Heart right ventricle (tissue), 16 donors: ENCODE measurements around the gene EEPD1. TPM values are rescaled to one million over a fixed set of nuclear protein-coding genes. Genes with fewer than 3 reads are reported as not detected.

Experiments used
- ATAC-seq, 8 donors: fragments of 200-7000 bp; cut with Tn5 transposase; one replicate each; pipeline ENCODE4 v1.9.1; 2020; ENCODE audit warnings: mild to moderate bottlenecking in 8 of 8, moderate library complexity in 8 of 8, moderate number of reproducible peaks in 1 of 8
- DNase-seq, 2 donors: peaks; one replicate each; pipeline ENCODE4 v3.0.0-alpha.2; 2020
- H3K27ac ChIP-seq, 10 donors: fragments of 200-600 bp; sonication (generic) in 2 of 10; one replicate each; pipeline versions ENCODE4 v1.5.0 to v1.8.0; 2020 to 2022; ENCODE audit warnings: mild to moderate bottlenecking in 3 of 10
- H3K27me3 ChIP-seq, 7 donors: fragments of 200-600 bp; one replicate each; pipeline ENCODE4 v1.8.0; 2021 to 2022; ENCODE audit warnings: mild to moderate bottlenecking in 2 of 7
- H3K36me3 ChIP-seq, 9 donors: fragments of 200-600 bp; sonication (generic) in 1 of 9; one replicate each; pipeline versions ENCODE4 v1.5.0 to v1.8.0; 2020 to 2022; ENCODE audit warnings: mild to moderate bottlenecking in 2 of 9
- H3K4me1 ChIP-seq, 9 donors: fragments of 200-600 bp; sonication (generic) in 1 of 9; one replicate each; pipeline versions ENCODE4 v1.5.0 to v1.8.0; 2020 to 2022; ENCODE audit warnings: mild to moderate bottlenecking in 4 of 9
- H3K4me3 ChIP-seq, 10 donors: fragments of 200-600 bp; sonication (generic) in 2 of 10; one replicate each; pipeline versions ENCODE4 v1.5.0 to v1.8.0; 2020 to 2022; ENCODE audit warnings: mild to moderate bottlenecking in 7 of 10, moderate library complexity in 2 of 10
- H3K9me3 ChIP-seq, 11 donors: fragments of 200-600 bp in 10 of 11; sonication (generic) in 2 of 11; one replicate each; pipeline versions ENCODE4 v1.5.0 to v1.8.0; 2013 to 2022; ENCODE audit warnings: mild to moderate bottlenecking in 2 of 11, control low read depth in 1 of 11, moderate library complexity in 1 of 11
- CTCF ChIP-seq, 9 donors: fragments of 200-600 bp; sonication (generic) in 2 of 9; IDR thresholded peaks; one replicate each; pipeline versions ENCODE4 v1.5.0 to v1.8.0; 2021 to 2022; ENCODE audit warnings: antibody characterized with exemption in 9 of 9, mild to moderate bottlenecking in 5 of 9, moderate library complexity in 1 of 9
- WGBS, 2 donors: extraction: QIAGEN DNeasy Blood & Tissue Kit; methylation state at CpG; one replicate each; pipeline ENCODE4 v1.1.7; 2013; ENCODE audit warnings: inconsistent platforms in 1 of 2; 5-methylcytosine and 5-hydroxymethylcytosine counted together
- intact Hi-C, 10 donors: fragments of 100-400 bp; cut with DNase I; formaldehyde crosslinking; loops; one replicate each; pipeline versions ENCODE4 v1.11.1 to v1.14.2; 2022
- polyA plus RNA-seq, 2 donors: library from polyadenylated mRNA; stranded (reverse); fragments of 200-250 nt; gene quantifications; one replicate each; pipeline ENCODE4 v1.2.3, GENCODE V29; 2013
- total RNA-seq, 10 donors: library from RNA; stranded (reverse); fragmentation: NEBNext Ultra II Directional in 3 of 10; extraction: Animal tissue kit (Norgen Biotek cat#: 25700) in 3 of 10; gene quantifications; one replicate each; pipeline versions ENCODE4 v1.2.1 to v1.2.4, GENCODE V29; 2021 to 2023
- donor health status: Arrhythmogenic right ventricular cardiomyopathy.
- donor health status: ischemic (EF 13 %, LVEDD 7.1; RV severe dilation, severe dysfunction).
- donor health status: healthy with polysubstance abuse.
- donor health status: DM: no; HTN: yes; CAD: no.
- donor health status: DM: no; HTN: no; CAD: no.
- donor health status: ischemic (EF 25% LVEDD 6.9; RV normal size, moderate dysfunction).
- donor health status: ischemic (EF 25% LVEDD 5.7; RV mildly dilated, moderate dysfunction).
- donor health status: healthy.
- donor health status: DM: yes; HTN: yes; CAD: no.
- donor health status: Ischemic cardiomyopathy.
- donor health status: ischemic (EF 35%, LVEDD 5.7; RV mildly dilated, moderate dysfunction).
- donor health status: nonischemic (EF 11% LVEDD 7.7; RV severe dilation, severe dysfunction).
- donor health status: DM: yes; HTN: yes; CAD: no.
- donor health status: PGD.
- donor health status: ischemic (EF 29% LVEDD 5.4; RV normal size, mild dysfunction).
- donor health status: nonischemic (EF 23%, LVEDD 6.1; RV moderate dilation, normal function).

The EEPD1 gene
- total and polyA plus RNA-seq, 12 donors, result 6.1 to 15.2 (median 8.4) TPM

GRCh38 chr7:36204044-36204663 is 51.1 kb downstream of the EEPD1 start:
- Histone ChIP-seq H3K27ac (no peak overlapping the region), H3K36me3 (no peaks in the 10 kb centered on the region), H3K4me1 (peaks cover 2 to 79% (median 59%) of the 10 kb centered on the region in 9 donors), H3K4me3 (no peak overlapping the region), H3K9me3 (no peaks in the 10 kb centered on the region), H3K27me3 (no peaks in the 10 kb centered on the region)
- intact Hi-C loops, result loop anchor here in 3 of 10 donors (5.0 to 10.0 kb wide), 3 partner anchors 37 to 81 kb away; no protein-coding TSS in a partner anchor
- WGBS, 2 donors, result 91% methylated on average over 5 of the region's 5 CpGs
- DNase-seq (no peak), ATAC-seq (no peak)
- no peak for TF ChIP-seq CTCF (IDR thresholded peaks at IDR 0.05)

- no peak for TF ChIP-seq CTCF (IDR thresholded peaks at IDR 0.05)
- intact Hi-C loops, result loop anchor here in 3 of 10 donors (5.0 to 10.0 kb wide), 4 partner anchors 38 to 82 kb away; no protein-coding TSS in a partner anchor
- Histone ChIP-seq H3K27ac (no peak overlapping the region), H3K27me3 (no peaks in the 10 kb centered on the region), H3K36me3 (no peaks in the 10 kb centered on the region), H3K4me1 (peaks cover 2 to 88% (median 67%) of the 10 kb centered on the region in 9 donors), H3K4me3 (no peak overlapping the region), H3K9me3 (no peaks in the 10 kb centered on the region)
- WGBS, 2 donors, result 72 to 75% methylated on average over 6 of the region's 6 CpGs
- DNase-seq (no peak), ATAC-seq (no peak)
These were observed 52.0 kb downstream of the EEPD1 start for GRCh38 chr7:36204929-36205635.

GRCh38 chr7:36205803-36206202 is 52.7 kb downstream of the EEPD1 start:
- peak overlapping the region in 1 of 10 donors; percentile 18 for H3K27ac ChIP-seq
- no peaks in the 10 kb centered on the region for H3K36me3 ChIP-seq
- H3K27me3 ChIP-seq, result no peaks in the 10 kb centered on the region
- WGBS, 2 donors, result 82 to 89% methylated on average over 6 of the region's 6 CpGs
- H3K9me3 ChIP-seq, result no peaks in the 10 kb centered on the region
- intact Hi-C loops, result loop anchor here in 3 of 10 donors (5.0 to 10.0 kb wide), 3 partner anchors 69 to 81 kb away; no protein-coding TSS in a partner anchor
- H3K4me3 ChIP-seq, result no peak overlapping the region
- H3K4me1 ChIP-seq, result peaks cover 2 to 95% (median 74%) of the 10 kb centered on the region in 9 donors
- ATAC-seq, result peak in 1 of 8 donors; percentile 43
- no peak for DNase-seq
- TF ChIP-seq CTCF (IDR thresholded peaks at IDR 0.05), result no peak

- H3K4me1 ChIP-seq, result peaks cover 2 to 81% (median 65%) of the 10 kb centered on the region in 9 donors
- intact Hi-C loops, result loop anchor here in 3 of 10 donors (5.0 to 10.0 kb wide), 3 partner anchors 67 to 80 kb away; no protein-coding TSS in a partner anchor
- DNase-seq, result peak; percentile 50 to 57
- H3K27me3 ChIP-seq, result no peaks in the 10 kb centered on the region
- H3K27ac ChIP-seq, result peak overlapping the region in 3 of 10 donors; percentile 41 to 71 (median 44)
- H3K9me3 ChIP-seq, result no peaks in the 10 kb centered on the region
- H3K36me3 ChIP-seq, result no peaks in the 10 kb centered on the region
- TF ChIP-seq CTCF (IDR thresholded peaks at IDR 0.05), result peak in 3 of 9 donors; percentile 14 to 21 (median 20)
- WGBS, 2 donors, result 50 to 51% methylated on average over 10 of the region's 10 CpGs
- ATAC-seq, result peak; percentile 45 to 87 (median 78)
- H3K4me3 ChIP-seq, result no peak overlapping the region
These were observed 54.6 kb downstream of the EEPD1 start for GRCh38 chr7:36207451-36208291.
